ENCODE data around the gene CTTNBP2.

GRCh38 chr7:117730390-117730789 lies 142.9 kb downstream of the CTTNBP2 start:
- TF ChIP-seq CTCF (IDR thresholded peaks at IDR 0.05 in 8 of 11, conservative IDR thresholded peaks at IDR 0.05 in 3 of 11) (no peak), POLR2AphosphoS5 (IDR thresholded peaks at IDR 0.05) (no peak)

All from spleen (tissue), 7 donors.